ENCODE data around the gene COL25A1.
"Not testable (repeated sequence)": the region's sequence is repeated elsewhere in the genome, so short reads cannot be mapped to it uniquely, and the experiment has no call there.

The COL25A1 gene

DNA sequence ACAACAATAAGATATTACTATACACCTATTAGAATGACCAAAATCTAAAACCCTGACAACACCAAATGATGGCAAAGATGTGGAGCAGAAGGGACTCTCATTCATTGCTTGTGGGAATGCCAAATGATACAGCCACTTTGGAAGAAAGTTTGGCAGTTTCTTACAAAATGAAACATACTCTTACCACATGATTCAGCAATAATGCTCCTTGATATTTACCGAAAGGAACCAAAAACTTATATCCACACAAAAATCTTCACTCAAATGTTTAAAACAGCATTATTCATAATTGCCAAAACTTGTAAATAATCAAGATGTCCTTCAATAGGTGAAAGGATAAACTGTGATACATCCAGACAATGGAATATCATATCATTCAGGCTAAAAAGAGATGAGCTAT lies 180.9 kb downstream of the COL25A1 start:
- DNase-seq (ENCODE audit: low spot score) = no peak

DNA sequence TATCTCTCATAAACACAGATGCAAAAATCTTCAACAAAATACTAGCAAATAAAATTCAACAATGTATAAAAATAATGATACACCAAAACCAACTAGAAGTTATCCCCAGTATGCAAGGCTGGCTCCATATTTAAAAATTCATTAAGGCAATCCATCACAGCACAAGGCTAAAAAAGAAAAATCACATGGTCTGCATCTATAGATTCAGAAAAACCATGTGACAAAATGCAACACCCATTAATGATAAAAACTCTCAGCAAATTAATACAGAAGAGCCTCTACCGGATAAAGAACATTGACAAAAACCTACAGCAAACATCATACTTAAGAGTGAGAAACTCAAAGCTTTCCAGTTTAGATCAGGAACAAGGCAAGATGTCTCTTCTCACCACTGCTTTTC lies 182.6 kb downstream of the COL25A1 start:
- no peak for DNase-seq (ENCODE audit: low spot score)

DNA sequence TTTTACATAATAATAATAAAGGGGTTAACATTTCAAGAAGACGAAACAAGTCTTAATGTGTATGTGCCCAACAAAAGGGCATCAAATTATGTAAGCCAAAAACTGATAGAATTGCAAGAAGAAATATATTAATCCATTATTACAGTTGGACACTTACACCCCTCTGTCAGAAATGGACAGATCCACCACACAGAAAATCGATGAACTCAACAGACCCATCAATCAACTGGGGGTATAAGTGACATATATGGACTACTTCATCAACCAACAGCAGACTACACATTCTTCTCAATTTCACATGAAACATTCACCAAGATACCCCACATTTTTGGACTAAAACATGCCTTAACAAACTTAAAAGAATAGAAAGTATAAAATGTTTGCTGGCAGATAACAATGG lies 183.8 kb downstream of the COL25A1 start:
- DNase-seq (ENCODE audit: low spot score) = no peak

DNA sequence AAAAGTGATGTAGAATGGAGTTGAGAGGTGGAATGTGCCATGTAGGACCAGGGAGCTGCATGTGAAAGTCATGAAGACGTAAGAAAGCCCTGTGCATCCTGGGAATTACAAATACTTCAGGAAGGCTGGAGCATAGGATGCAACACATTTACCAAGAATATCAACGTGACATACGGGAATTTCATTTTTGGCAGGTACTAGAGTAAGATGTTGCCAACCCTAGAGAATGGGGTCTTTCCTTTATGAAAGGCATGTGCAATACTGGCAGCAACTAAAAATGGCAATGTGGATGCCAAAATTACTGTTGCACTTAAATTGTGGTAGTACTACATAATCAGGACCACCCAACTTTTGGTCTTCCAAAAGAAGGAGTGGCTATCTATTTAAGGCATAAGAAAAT lies 188.0 kb downstream of the COL25A1 start:
- DNase-seq (ENCODE audit: low spot score) = no peak

DNA sequence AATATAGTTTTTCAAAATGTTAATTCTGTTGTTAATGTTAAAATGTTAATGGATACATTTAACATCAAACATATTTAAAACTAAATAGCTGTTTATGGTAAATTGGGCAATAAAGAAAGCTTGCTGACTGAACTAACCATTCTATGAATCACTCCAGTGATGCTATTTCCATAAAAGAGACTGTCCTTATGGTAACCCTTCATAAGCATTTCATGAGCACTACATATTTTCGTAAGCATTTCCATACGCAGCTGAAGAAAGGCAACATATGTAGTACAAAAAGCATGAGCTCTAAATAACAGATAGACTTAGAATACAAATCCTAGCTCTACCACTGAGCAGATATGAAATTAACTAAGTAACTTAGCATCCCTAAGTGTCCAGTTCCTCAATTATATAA lies 188.9 kb downstream of the COL25A1 start:
- no peak for DNase-seq (ENCODE audit: low spot score)

DNA sequence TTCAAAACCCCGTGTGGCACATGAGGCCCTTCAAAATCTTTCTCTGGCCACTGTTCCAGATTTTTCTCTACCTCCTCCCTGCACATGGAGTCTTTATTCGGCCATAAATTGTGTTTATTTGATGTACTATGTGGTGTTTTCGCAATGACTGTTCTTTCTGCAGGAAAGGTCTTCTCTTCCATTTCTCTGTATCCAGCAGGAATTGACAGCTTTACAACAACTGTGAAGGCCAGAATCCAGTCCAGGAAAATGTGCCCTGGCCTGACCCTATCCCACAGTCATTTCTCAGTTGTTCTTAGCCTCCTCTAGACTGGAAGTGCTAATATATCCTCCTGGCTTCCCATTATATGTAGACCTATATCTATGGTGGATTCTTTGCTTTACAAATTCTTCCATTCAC lies 191.4 kb downstream of the COL25A1 start:
- no peak for DNase-seq (ENCODE audit: low spot score)

DNA sequence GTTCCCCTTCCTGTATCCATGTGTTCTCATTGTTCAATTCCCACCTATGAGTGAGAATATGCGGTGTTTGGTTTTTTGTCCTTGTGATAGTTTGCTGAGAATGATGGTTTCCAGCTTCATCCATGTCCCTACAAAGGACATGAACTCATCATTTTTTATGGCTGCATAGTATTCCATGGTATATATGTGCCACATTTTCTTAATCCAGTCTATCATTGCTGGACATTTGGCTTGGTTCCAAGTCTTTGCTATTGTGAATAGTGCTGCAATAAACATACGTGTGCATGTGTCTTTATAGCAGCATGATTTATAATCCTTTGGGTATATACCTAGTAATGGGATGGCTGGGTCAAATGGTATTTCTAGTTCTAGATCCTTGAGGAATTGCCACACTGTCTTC lies 194.2 kb downstream of the COL25A1 start:
- DNase-seq (ENCODE audit: low spot score) = not testable (repeated sequence)

DNA sequence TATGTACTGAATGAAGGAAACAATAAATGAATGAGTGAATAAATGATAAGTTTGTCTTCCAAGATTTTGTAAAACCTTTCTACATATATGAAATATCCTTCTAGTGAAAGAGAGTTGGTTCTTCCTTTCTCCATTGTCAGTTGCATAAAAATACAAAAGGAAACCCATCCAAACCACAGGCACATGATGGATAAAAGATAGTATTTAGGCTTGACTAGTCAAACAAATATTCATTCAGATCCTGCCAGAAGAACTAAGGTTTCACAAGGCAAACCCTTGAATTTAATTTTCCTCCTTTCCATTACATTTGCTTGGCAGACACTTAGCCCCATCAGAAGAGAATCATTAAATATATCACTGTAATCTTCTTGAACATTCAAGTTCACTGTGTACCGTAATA lies 208.4 kb downstream of the COL25A1 start:
- DNase-seq (ENCODE audit: low spot score) = no peak

DNA sequence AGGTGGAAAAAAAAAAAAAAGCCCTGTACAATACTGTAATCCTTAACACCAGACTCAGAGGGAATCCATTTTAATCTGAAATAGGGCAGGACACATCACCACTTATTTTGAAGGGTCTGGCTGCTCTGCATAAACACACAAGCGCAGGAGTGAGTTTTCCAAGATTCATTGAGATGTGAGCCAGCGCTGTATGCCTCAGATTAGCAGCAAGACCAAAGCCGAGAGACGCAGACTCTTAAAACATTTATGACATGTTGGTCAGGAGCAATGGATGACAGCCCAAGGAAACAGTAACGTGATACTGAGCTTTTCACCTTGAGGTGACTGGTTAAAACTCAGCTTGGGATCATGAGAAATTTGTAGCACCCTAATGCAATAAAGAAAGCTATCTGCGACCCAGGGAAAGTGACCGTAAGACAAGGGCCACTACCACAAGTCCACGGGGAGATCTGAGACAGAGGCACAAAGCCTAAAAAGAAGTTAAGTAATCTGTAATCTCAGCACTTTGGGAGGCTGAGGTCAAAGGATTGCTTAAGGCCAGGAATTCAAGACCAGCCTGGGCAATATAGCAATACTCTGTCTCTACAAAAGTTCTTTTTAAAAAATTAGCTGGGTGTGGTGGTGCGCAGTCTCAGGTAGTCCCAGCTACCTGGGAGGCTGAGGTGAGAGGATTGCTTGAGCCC lies 210.6 kb downstream of the COL25A1 start:
- no peak for DNase-seq (ENCODE audit: low spot score)

DNA sequence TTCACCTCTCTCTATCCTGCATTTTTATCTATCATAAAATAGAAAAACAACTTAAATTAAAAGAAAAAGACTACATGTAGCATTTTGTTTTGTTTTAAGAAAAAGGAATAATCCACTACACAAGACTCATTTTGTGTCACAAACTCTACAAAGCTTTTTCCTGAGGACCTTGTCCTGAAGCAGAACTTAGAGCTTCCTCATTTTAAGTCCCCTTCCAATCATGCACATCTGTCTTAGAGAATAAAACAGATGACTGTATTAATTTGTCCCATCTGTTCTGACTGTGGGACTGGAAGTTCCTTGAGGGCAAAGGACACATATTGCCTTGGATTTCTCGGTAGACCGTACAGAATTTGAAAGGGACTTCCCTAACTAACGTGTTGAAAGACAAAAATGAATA lies 218.5 kb downstream of the COL25A1 start:
- no peak for DNase-seq (ENCODE audit: low spot score)

DNA sequence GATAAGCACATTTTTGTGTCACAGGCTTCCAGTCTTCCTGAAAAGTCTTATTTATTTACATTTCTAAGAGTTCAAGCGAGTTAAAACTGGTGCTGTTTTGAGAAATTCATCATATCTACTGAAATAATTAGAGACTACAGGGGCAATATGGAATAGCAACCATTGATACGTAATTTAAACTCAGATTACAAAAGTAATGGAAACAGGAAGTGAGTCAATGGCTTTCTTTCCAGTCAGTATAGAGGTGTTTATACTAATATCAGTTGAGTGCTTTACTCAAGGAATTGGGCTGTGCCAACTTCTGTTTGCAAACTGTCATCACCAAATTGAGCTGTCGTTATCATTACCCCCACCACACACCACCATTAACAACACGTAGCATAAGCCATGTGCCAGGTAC lies 222.7 kb downstream of the COL25A1 start:
- peak; percentile 3 for DNase-seq (ENCODE audit: low spot score)

DNA sequence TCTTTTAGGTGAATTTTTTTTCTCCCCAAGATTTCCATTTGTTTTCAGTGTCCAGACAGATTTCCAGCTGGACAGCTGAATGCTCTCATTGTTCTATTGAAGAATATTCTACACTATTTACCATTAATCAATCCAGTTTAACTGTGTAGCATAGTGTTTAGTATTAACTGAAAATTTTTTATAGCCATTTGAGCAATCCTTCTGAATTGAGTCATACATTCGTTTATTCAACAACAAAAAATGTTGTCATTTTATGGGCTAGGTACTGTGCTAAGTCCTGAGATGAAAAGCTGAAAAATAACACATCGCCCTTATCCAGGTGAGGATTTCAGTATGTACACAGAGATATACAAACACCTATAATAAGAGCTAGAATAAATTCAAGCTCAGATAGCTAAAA lies 223.3 kb downstream of the COL25A1 start:
- no peak for DNase-seq (ENCODE audit: low spot score)

DNA sequence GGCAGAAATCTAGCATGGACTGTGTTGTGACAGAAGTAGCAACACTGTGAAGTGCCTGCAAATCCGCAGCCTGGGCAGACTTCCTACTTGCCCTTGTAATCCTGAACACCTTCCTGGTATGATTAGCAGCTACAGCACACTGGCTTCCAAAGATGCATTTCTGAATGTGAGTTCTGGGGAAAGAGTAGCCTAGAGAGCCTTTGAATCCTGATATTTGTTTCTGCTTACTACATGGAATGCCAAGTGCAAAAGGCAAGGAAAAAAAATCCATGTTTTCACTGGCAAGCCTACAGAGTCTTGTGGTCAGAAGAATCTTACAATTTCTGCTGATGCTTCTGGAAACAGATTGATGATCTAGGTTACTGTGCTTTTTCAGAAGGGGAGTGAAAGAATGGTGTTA lies 223.7 kb downstream of the COL25A1 start:
- DNase-seq (ENCODE audit: low spot score) = no peak

DNA sequence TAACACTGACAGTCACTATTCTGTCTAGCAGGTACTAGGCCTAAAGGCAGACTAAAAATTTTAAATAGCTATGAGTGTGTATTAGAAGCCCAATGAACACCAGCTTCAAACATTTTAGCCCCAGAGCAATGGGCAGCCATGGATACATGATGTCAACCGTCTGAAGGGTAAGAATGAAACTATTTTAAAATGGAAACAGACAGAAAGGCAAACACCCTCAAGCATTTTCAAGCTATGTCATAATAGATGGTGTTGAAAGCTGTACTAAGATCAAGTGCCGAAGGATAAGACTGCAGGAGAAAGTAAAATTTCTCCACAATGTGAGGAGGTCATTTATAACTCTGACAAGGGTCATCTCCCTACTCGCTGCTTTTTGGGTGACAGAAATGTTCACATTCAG lies 225.0 kb downstream of the COL25A1 start:
- no peak for DNase-seq (ENCODE audit: low spot score)

DNA sequence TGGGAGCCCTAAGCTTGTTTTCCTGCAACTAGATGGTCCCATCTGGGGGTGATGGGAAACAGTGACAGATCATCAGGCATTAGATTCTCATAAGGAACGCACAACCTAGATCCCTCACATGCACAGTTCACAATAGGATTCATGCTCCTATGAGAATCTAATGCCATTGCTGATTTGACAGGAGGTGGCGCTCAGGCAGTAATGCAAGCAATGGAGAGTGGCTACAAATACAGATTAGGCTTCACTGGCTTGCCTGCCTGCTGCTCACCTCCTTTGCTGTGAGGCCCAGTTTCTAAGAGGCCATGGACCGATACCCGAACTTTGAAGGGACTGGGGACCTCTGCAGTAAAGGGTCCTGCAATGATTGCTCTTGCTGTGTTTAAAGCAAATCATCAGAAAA lies 225.7 kb downstream of the COL25A1 start:
- DNase-seq (ENCODE audit: low spot score) = not testable (repeated sequence)

DNA sequence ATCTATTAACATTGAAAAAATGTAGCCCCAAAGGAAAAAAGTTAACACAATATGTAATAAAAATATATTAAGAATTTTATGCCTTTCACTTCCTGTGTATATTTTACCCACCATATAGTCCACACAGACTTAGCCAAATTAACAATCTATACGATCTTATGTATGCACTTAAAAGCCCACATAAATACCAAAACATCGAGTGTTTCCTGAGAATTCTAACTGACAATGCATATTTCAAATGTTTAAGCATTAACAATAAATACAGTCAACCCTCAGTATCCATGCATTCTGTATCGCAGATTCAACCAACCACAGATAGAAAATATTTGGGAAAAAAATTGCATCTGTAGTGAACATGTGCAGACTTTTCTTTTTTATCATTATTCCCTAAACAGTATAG lies 226.8 kb downstream of the COL25A1 start:
- DNase-seq (ENCODE audit: low spot score) = no peak

DNA sequence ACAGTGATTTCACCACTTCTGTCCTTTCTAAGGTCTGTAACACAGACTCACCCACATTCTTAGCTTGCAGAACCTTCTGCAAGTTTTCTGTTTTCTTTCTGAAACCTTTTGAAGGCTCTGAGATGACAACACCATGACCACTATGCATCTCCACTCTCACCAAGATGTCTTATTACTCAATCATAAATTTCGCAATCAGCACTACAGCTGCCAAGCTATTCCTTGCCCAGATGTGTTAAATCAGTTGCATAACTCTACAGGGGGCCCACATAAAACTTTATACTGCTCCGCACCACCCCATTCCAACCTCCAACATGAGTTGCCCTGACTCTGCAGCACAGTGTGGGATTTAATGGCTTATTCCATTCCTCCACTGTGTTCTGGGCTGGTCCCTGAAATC lies 229.9 kb downstream of the COL25A1 start:
- no peak for DNase-seq (ENCODE audit: low spot score)

DNA sequence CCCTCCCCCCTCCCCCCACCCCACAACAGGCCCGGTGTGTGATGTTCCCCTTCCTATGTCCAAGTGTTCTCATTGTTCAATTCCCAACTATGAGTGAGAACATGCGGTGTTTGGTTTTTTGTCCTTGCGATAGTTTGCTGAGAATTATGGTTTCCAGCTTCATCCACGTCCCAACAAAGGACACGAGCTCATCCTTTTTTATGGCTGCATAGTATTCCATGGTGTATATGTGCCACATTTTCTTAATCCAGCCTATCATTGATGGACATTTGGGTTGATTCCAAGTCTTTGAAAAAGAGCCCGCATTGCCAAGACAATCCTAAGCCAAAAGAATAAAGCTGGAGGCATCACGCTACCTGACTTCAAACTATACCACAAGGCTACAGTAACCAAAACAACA lies 231.8 kb downstream of the COL25A1 start:
- DNase-seq (ENCODE audit: low spot score) = not testable (repeated sequence)

DNA sequence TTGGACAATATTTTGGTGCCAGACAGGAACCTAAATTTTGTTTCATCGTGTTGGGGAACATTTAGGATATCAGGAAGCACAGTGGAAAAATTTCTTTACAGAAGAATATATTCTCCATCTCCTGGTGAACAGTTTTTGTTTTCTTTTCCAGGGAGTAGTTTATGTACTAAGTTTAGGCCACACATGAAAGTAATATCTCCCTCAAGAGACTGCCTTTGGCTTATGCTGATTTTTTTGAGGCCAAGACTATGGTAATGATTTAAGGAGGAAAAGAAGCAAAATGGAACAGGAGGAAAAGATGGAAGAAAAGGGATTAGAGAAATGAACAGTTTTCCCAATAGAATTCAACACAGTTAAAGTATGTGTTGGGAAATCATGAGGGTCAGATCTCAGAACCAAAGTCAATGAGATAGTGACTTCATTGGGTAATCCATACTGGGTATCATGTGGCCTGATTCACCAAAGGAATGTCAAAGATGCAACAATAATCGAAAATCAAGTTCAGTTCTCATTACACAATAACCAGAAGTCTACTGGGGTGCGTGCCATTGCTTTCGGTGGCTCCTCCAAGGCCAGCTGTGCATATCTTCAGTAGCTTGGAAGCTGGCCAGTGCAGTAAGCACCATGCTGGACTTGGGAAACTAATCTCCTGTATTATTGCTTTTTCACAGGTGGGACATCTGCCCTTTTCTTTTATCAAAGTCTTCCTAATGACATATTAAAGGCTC lies 234.8 kb downstream of the COL25A1 start:
- DNase-seq (ENCODE audit: low spot score) = no peak

DNA sequence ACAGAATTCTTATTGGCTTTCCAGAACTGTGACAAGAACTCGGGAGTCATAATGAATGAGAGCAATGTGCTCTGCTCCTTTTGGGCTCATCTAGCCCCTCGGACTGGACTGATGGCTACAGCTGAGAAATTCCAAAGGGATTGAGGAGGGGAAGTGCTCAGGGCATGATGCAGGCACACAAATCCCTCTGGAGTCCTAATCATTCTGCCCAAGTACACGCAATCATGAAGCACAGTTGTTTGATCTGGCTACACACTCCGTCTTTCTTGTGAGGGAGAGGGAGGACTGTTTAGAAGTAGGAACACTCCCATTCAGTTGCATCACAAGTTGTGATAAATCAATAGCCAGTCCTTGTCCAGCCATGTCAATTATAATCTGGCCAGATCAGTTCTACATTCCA lies 237.5 kb downstream of the COL25A1 start:
- no peak for DNase-seq (ENCODE audit: low spot score)

DNA sequence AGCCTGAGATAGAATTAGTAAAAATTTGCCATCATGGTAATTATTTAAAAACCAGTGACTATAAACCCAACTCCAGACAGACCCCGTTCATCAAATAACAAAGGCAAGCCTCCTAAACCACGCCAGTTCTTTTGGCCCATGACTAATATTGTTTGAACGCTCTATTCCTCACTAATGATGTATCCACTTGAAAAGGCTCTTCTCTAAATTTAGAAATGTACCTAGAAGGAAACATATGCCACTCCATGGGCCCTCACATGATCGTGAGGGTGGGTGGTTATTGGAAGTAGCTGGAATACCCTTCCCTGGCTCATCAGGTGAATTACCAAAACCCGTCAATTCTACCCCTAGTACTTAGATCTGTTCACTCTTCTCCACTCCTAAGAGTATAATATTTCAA lies 249.2 kb downstream of the COL25A1 start:
- no peak for DNase-seq (ENCODE audit: low spot score)

DNA sequence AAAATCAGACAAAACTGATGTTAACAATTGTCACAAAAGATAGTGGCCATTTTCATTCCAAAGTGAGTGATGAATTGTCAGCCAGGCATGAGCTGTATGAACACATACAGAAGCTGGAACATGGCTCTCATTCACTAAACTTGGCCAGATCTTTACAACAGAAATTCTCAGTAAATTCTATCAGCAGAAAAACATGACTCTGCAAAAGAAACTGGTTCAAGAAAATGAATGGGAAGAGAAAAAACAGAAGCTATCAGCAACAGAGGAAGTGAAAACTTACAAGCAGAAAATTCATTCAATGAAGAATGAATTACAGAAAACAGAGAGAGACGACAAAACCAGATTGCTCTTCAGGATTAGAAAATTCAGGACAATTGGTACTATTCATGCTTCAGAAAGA lies 249.6 kb downstream of the COL25A1 start:
- no peak for DNase-seq (ENCODE audit: low spot score)

DNA sequence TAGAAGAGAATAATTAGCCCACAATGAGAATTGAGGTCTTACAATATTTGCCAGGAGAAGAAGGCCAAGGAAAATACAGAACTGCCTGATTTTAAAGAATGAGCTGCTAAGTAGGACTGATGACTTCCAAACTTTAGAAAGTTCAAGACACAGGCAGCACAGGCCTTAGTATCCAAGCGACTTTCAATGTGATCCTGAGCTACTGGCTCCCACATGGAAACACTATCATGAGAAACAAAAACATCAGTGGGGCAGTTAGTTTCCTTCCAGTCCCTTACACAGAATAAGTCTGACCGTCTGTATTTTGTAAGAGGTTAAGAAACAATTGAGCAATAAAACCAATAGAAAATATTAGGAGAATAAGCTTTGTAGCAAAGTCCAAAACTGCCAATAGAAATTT lies 251.4 kb downstream of the COL25A1 start:
- no peak for DNase-seq (ENCODE audit: low spot score)

DNA sequence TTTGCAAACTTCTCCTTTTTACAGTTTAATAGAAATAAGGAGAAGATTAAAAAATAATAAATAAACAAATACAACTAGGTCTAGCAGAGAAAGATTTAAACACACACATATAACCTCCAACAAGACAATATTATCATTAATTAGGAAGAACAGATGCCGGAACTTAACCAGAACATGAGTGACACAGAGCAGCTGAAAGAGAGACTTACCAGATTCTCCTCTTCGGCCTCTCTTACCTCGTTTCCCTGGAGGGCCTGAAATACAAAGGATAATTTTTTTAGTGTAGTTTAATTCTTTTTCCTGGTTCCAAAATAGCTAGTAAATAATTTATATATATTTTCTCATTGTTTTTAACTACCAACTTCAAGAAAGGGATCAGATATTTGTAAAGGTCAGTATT lies 252.5 kb downstream of the COL25A1 start:
- no peak for DNase-seq (ENCODE audit: low spot score)
